Measurements from ENCODE around the gene PDE4D.
A peak's percentile ranks its signal among the peaks of the same experiment; 100 is the strongest.
"Not testable (repeated sequence)": the region's sequence is repeated elsewhere in the genome, so short reads cannot be mapped to it uniquely, and the experiment has no call there.

The PDE4D gene

GRCh38 chr5:59768152-59769040 is 125.1 kb downstream of the PDE4D start:
- DNase-seq = peak in 34 of 51 donors; percentile 3 to 62 (median 20)

GRCh38 chr5:59767681-59768151 is 125.8 kb downstream of the PDE4D start:
- DNase-seq = no peak

GRCh38 chr5:59767211-59767605 is 126.3 kb downstream of the PDE4D start:
- DNase-seq = no peak

GRCh38 chr5:59766427-59767210 is 126.9 kb downstream of the PDE4D start:
- peak in 11 of 51 donors; percentile 1 to 9 (median 4) for DNase-seq

- DNase-seq = no peak
Measured at GRCh38 chr5:59765446-59765845, 128.1 kb downstream of the PDE4D start.

- DNase-seq = no peak
Measured at GRCh38 chr5:59764361-59764760, 129.2 kb downstream of the PDE4D start.

GRCh38 chr5:59763541-59763940 is 130.0 kb downstream of the PDE4D start:
- DNase-seq = no peak

- not testable (repeated sequence) for DNase-seq
Measured at GRCh38 chr5:59762232-59762631, 131.3 kb downstream of the PDE4D start.

GRCh38 chr5:59760785-59761348 is 132.7 kb downstream of the PDE4D start:
- no peak for DNase-seq

- no peak for DNase-seq
Measured at GRCh38 chr5:59759600-59760351, 133.8 kb downstream of the PDE4D start.

- no peak for DNase-seq
Measured at GRCh38 chr5:59758566-59758965, 135.0 kb downstream of the PDE4D start.

GRCh38 chr5:59757442-59757841 is 136.1 kb downstream of the PDE4D start:
- DNase-seq = no peak

- no peak for DNase-seq
Measured at GRCh38 chr5:59756373-59757035, 137.0 kb downstream of the PDE4D start.

GRCh38 chr5:59755476-59755875 is 138.1 kb downstream of the PDE4D start:
- DNase-seq = no peak

GRCh38 chr5:59753599-59753998 is 139.9 kb downstream of the PDE4D start:
- no peak for DNase-seq

- no peak for DNase-seq
Measured at GRCh38 chr5:59749782-59750520, 143.6 kb downstream of the PDE4D start.

- DNase-seq = not testable (repeated sequence)
Measured at GRCh38 chr5:59748036-59748663, 145.4 kb downstream of the PDE4D start.

- peak in 1 of 51 donors; percentile 21 for DNase-seq
Measured at GRCh38 chr5:59746241-59746765, 147.2 kb downstream of the PDE4D start.

- peak in 3 of 51 donors; percentile 6 to 9 (median 7) for DNase-seq
Measured at GRCh38 chr5:59745415-59745863, 148.1 kb downstream of the PDE4D start.

Data from hypothalamus (tissue), 51 donors.